Neuronal stem cell (in vitro differentiated cells): ENCODE data around the gene NINJ2.
A peak's percentile ranks its signal among the peaks of the same experiment; 100 is the strongest.

Experiments used
- DNase-seq: peaks from one replicate; pipeline ENCODE4 v3.0.0-alpha.2; 2013; ENCODE audit warnings: low spot score
- H2AFZ ChIP-seq: one replicate; pipeline ENCODE4 v1.6.1; 2013; ENCODE audit warnings: mild to moderate bottlenecking, low read length, inconsistent platforms
- H2AK5ac ChIP-seq: 2 replicates; pipeline ENCODE4 v1.6.1; 2013; ENCODE audit warnings: low read depth, mild to moderate bottlenecking, inconsistent platforms, low read length, moderate library complexity, mixed read lengths
- H2BK120ac ChIP-seq: 2 replicates; pipeline ENCODE4 v1.6.1; 2013; ENCODE audit warnings: low read depth, mild to moderate bottlenecking, inconsistent platforms, low read length, moderate library complexity, mixed read lengths
- H2BK12ac ChIP-seq: one replicate; pipeline ENCODE4 v1.6.1; 2013; ENCODE audit warnings: low read length, inconsistent platforms
- H2BK15ac ChIP-seq: 2 replicates; pipeline ENCODE4 v1.6.1; 2013; ENCODE audit warnings: mild to moderate bottlenecking, low read length, inconsistent platforms, mixed read lengths
- H2BK5ac ChIP-seq: one replicate; pipeline ENCODE4 v1.6.1; 2013; ENCODE audit warnings: inconsistent platforms, mild to moderate bottlenecking, low read length, moderate library complexity
- H3K14ac ChIP-seq: one replicate; pipeline ENCODE4 v1.6.1; 2013; ENCODE audit warnings: low read length, inconsistent platforms
- H3K18ac ChIP-seq: 2 replicates; pipeline ENCODE4 v1.6.1; 2013; ENCODE audit warnings: low read length, inconsistent platforms
- H3K23ac ChIP-seq: 2 replicates; pipeline ENCODE4 v1.6.1; 2013; ENCODE audit warnings: low read depth, mild to moderate bottlenecking, mixed read lengths, low read length, inconsistent platforms; ENCODE audit not compliant: poor library complexity
- H3K27ac ChIP-seq: replicated peaks from 3 replicates; pipeline ENCODE4 v1.5.1; 2013; ENCODE audit warnings: low read length, inconsistent platforms
- H3K27me3 ChIP-seq, 3 experiments: 2 replicates each; pipeline ENCODE4 v1.6.1; 2013; ENCODE audit warnings: low read length in 3 of 3, mild to moderate bottlenecking in 2 of 3, inconsistent platforms in 1 of 3, low read depth in 1 of 3, mixed read lengths in 1 of 3, moderate library complexity in 1 of 3; ENCODE audit not compliant: control insufficient read depth in 3 of 3, insufficient read depth in 3 of 3
- H3K36me3 ChIP-seq, 2 donors: replicated peaks in 1 of 2; 2 replicates each; pipeline ENCODE4 v1.6.1; 2013; ENCODE audit warnings: low read length in 2 of 2; ENCODE audit not compliant: control insufficient read depth in 2 of 2, insufficient read depth in 2 of 2
- H3K4ac ChIP-seq: 2 replicates; pipeline ENCODE4 v1.6.1; 2013; ENCODE audit warnings: inconsistent platforms, mild to moderate bottlenecking, low read length, moderate library complexity
- H3K4me1 ChIP-seq, 2 donors: 1 replicate in 1 of 2; 2 replicates in 1 of 2; pipeline ENCODE4 v1.6.1; 2013; ENCODE audit warnings: low read length in 2 of 2, low read depth in 1 of 2; ENCODE audit not compliant: control insufficient read depth in 2 of 2, insufficient read depth in 1 of 2
- H3K4me2 ChIP-seq: one replicate; pipeline ENCODE4 v1.6.1; 2013; ENCODE audit warnings: mild to moderate bottlenecking, low read length, inconsistent platforms; ENCODE audit not compliant: insufficient read depth, poor library complexity, severe bottlenecking
- H3K4me3 ChIP-seq, 2 donors: 2 replicates each; pipeline ENCODE4 v1.5.1; 2013; ENCODE audit warnings: low read length in 2 of 2, mild to moderate bottlenecking in 2 of 2, inconsistent platforms in 1 of 2, moderate library complexity in 1 of 2
- H3K79me1 ChIP-seq: one replicate; pipeline ENCODE4 v1.6.1; 2013; ENCODE audit warnings: low read depth, mild to moderate bottlenecking, inconsistent platforms, low read length, moderate library complexity
- H3K9ac ChIP-seq: one replicate; pipeline ENCODE4 v1.6.1; 2013; ENCODE audit warnings: mild to moderate bottlenecking, low read depth, low read length, inconsistent platforms; ENCODE audit not compliant: poor library complexity
- H3K9me3 ChIP-seq, 2 donors: replicated peaks in 1 of 2; 2 replicates each; pipeline versions ENCODE3 to v1.6.1; 2013; ENCODE audit warnings: low read length in 2 of 2, mild to moderate bottlenecking in 2 of 2, inconsistent platforms in 1 of 2, low read depth in 1 of 2, mixed read lengths in 1 of 2, moderate library complexity in 1 of 2; ENCODE audit not compliant: control insufficient read depth in 2 of 2, insufficient read depth in 1 of 2
- H4K8ac ChIP-seq: one replicate; pipeline ENCODE4 v1.6.1; 2013; ENCODE audit warnings: low read depth, mild to moderate bottlenecking, inconsistent platforms, low read length, moderate library complexity
- H4K91ac ChIP-seq: one replicate; pipeline ENCODE4 v1.6.1; 2013; ENCODE audit warnings: low read length, low read depth, mild to moderate bottlenecking, inconsistent platforms; ENCODE audit not compliant: poor library complexity
- WGBS, 2 donors: extraction: QIAGEN DNeasy Blood & Tissue Kit; methylation state at CpG; one replicate each; pipeline ENCODE4 v1.1.7; 2013; ENCODE audit warnings: missing lambda C conversion rate in 2 of 2, mixed read lengths in 1 of 2; ENCODE audit not compliant: insufficient read length in 2 of 2, insufficient replicate concordance in 1 of 2; ENCODE audit errors: extremely low coverage in 2 of 2; 5-methylcytosine and 5-hydroxymethylcytosine counted together

The NINJ2 gene

GRCh38 chr12:534216-534615, 129.0 kb downstream of the NINJ2 start:
- Histone ChIP-seq H3K4ac (no peak overlapping the region), H3K14ac (no peak overlapping the region), H2AFZ (no peak overlapping the region), H2BK120ac (no peak overlapping the region), H4K8ac (no peak overlapping the region), H3K9me3 (peaks cover 10 to 11% of the 10 kb centered on the region in 2 donors), H2AK5ac (no peak overlapping the region), H2BK5ac (no peak overlapping the region), H3K4me3 (no peak overlapping the region), H3K4me2 (no peak overlapping the region), H3K27me3 (no peaks in the 10 kb centered on the region), H3K36me3 (no peaks in the 10 kb centered on the region), H3K18ac (no peak overlapping the region), H3K4me1 (peaks cover 0 to 8% of the 10 kb centered on the region in 2 donors), H4K91ac (no peak overlapping the region), H2BK15ac (no peak overlapping the region), H2BK12ac (no peak overlapping the region), H3K79me1 (peaks cover 3% of the 10 kb centered on the region), H3K9ac (peak overlapping the region; percentile 74), H3K27ac (no peak overlapping the region), H3K23ac (no peak overlapping the region)
- no peak for DNase-seq
- no CpG with 5 or more reads among the region's 14 CpGs for WGBS, 2 donors

GRCh38 chr12:533718-534117, 129.5 kb downstream of the NINJ2 start:
- Histone ChIP-seq H2BK120ac (no peak overlapping the region), H2BK12ac (no peak overlapping the region), H2AK5ac (no peak overlapping the region), H3K18ac (no peak overlapping the region), H3K4me3 (no peak overlapping the region), H3K9me3 (peaks cover 10 to 11% of the 10 kb centered on the region in 2 donors), H3K14ac (no peak overlapping the region), H3K4me1 (peaks cover 0 to 8% of the 10 kb centered on the region in 2 donors), H4K91ac (no peak overlapping the region), H3K4ac (no peak overlapping the region), H3K79me1 (peaks cover 3% of the 10 kb centered on the region), H2BK5ac (no peak overlapping the region), H2AFZ (no peak overlapping the region), H2BK15ac (no peak overlapping the region), H3K9ac (no peak overlapping the region), H3K27me3 (no peaks in the 10 kb centered on the region), H3K4me2 (no peak overlapping the region), H3K23ac (no peak overlapping the region), H3K27ac (no peak overlapping the region), H3K36me3 (no peaks in the 10 kb centered on the region), H4K8ac (no peak overlapping the region)
- no CpG with 5 or more reads among the region's 14 CpGs for WGBS, 2 donors
- DNase-seq, result no peak

- no peaks in the 10 kb centered on the region for H3K27me3 ChIP-seq
- H3K4me1 ChIP-seq, result peaks cover 0 to 8% of the 10 kb centered on the region in 2 donors
- H4K8ac ChIP-seq, result no peak overlapping the region
- no peak overlapping the region for H2BK15ac ChIP-seq
- H3K4me2 ChIP-seq, result no peak overlapping the region
- H3K23ac ChIP-seq, result no peak overlapping the region
- no peak overlapping the region for H3K4ac ChIP-seq
- H3K9ac ChIP-seq, result no peak overlapping the region
- no CpG with 5 or more reads among the region's 9 CpGs for WGBS, 2 donors
- no peak overlapping the region for H2BK5ac ChIP-seq
- H3K18ac ChIP-seq, result no peak overlapping the region
- H2BK12ac ChIP-seq, result no peak overlapping the region
- no peak overlapping the region for H2BK120ac ChIP-seq
- H3K4me3 ChIP-seq, result no peak overlapping the region
- H3K36me3 ChIP-seq, result no peaks in the 10 kb centered on the region
- no peak overlapping the region for H2AK5ac ChIP-seq
- no peak overlapping the region for H2AFZ ChIP-seq
- DNase-seq, result no peak
- peaks cover 10 to 11% of the 10 kb centered on the region in 2 donors for H3K9me3 ChIP-seq
- H3K79me1 ChIP-seq, result peaks cover 3% of the 10 kb centered on the region
- no peak overlapping the region for H3K27ac ChIP-seq
- no peak overlapping the region for H3K14ac ChIP-seq
- H4K91ac ChIP-seq, result no peak overlapping the region
Measured at GRCh38 chr12:532908-533565, 130.2 kb downstream of the NINJ2 start.

DNA sequence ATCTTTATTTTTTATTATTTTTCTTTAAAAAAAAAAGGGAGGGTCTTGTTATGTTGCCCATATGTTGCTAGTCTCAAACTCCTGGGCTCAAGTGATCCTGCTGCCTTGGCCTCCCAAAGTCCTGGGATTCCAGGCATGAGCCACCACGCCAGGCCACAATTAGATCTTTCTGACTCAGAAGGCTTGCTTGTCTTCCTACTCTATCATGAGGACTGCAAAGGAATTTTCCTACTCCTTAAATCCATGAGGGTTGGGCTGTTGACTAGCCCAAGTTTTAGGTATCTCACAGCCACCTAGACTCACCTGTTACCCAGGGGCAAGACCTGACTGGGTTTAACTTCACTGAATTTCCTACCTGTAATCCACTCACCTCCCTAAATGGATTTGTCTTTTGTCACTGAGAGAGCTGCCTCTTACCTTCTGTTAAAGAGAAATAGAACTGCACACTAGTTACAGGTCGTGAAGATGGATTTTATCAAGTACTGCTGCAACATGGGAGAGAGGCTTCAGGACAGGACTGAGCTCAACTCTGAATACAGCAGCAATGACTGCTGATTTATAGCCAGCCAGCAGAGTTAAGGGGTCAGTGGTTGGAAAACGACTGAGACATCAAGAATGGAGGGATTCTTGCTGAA, 131.2 kb downstream of the NINJ2 start:
- H3K27ac ChIP-seq, result no peak overlapping the region
- no peak overlapping the region for H2BK5ac ChIP-seq
- no peak overlapping the region for H4K91ac ChIP-seq
- no peak overlapping the region for H3K14ac ChIP-seq
- peaks cover 3% of the 10 kb centered on the region for H3K79me1 ChIP-seq
- no peak for DNase-seq
- WGBS, 2 donors, result no CpG with 5 or more reads among the region's 3 CpGs
- no peak overlapping the region for H2BK120ac ChIP-seq
- no peaks in the 10 kb centered on the region for H3K36me3 ChIP-seq
- no peak overlapping the region for H2AK5ac ChIP-seq
- H3K18ac ChIP-seq, result no peak overlapping the region
- no peak overlapping the region for H3K4me3 ChIP-seq
- no peak overlapping the region for H3K4ac ChIP-seq
- H3K4me2 ChIP-seq, result no peak overlapping the region
- no peak overlapping the region for H3K9ac ChIP-seq
- peaks cover 0 to 7% of the 10 kb centered on the region in 2 donors for H3K4me1 ChIP-seq
- no peak overlapping the region for H2AFZ ChIP-seq
- H4K8ac ChIP-seq, result no peak overlapping the region
- no peak overlapping the region for H2BK15ac ChIP-seq
- H3K23ac ChIP-seq, result no peak overlapping the region
- no peaks in the 10 kb centered on the region for H3K27me3 ChIP-seq
- H2BK12ac ChIP-seq, result no peak overlapping the region
- H3K9me3 ChIP-seq, result peaks cover 10 to 11% of the 10 kb centered on the region in 2 donors
